Uterus (tissue), 2 donors: ENCODE measurements around the gene JAM3.

ENCODE experiments used
- CTCF ChIP-seq, 4 experiments: fragments of 200-600 bp in 2 of 4; fragments of 450-650 bp in 2 of 4; sonication (generic) in 2 of 4; IDR thresholded peaks; one replicate each; pipeline ENCODE4 v1.5.1; 2016 to 2019; ENCODE audit warnings: antibody characterized with exemption in 4 of 4, mild to moderate bottlenecking in 2 of 4, moderate library complexity in 1 of 4
- POLR2A ChIP-seq, 2 donors: fragments of 450-650 bp; IDR thresholded peaks; one replicate each; pipeline ENCODE4 v1.6.1; 2016; ENCODE audit warnings: antibody characterized with exemption in 2 of 2, mild to moderate bottlenecking in 1 of 2, moderate library complexity in 1 of 2

- TF ChIP-seq CTCF (IDR thresholded peaks at IDR 0.05) (no peak), POLR2A (IDR thresholded peaks at IDR 0.05) (no peak)
Observed at GRCh38 chr11:134063124-134063495, 5.8 kb upstream of the JAM3 start.
